ENCODE data around the gene PLXDC2. TPM values are rescaled to one million over a fixed set of nuclear protein-coding genes. Genes with fewer than 3 reads are reported as not detected.

The PLXDC2 gene
- total and polyA plus RNA-seq, 2 donors (not counting 1 experiment from before 2014, with no cell fraction given) = 0.07 TPM

- H3K27ac ChIP-seq (ENCODE audit: low read length in 2 of 2) = no peak overlapping the region
- H4K20me1 ChIP-seq (ENCODE audit: control insufficient read depth, insufficient read depth, low read length, poor library complexity, severe bottlenecking) = no peaks in the 10 kb centered on the region
- ChIA-PET CTCF (no interaction called here), POLR2A (no interaction called here)
- H3K9me3 Mint-ChIP-seq (ENCODE audit: insufficient read depth) = peaks cover 3% of the 10 kb centered on the region
- no peak overlapping the region for H3K9ac ChIP-seq (ENCODE audit: low read length)
- H3K4me3 Mint-ChIP-seq = no peak overlapping the region
- no peaks in the 10 kb centered on the region for H3K27me3 Mint-ChIP-seq
- no peaks in the 10 kb centered on the region for H3K4me1 ChIP-seq (ENCODE audit: control insufficient read depth in 2 of 2, insufficient read depth in 2 of 2, low read length in 2 of 2)
- H3K79me2 ChIP-seq (ENCODE audit: control insufficient read depth, insufficient read depth, low read length) = no peaks in the 10 kb centered on the region
- no peak overlapping the region for H3K27ac Mint-ChIP-seq
- H2AFZ ChIP-seq (ENCODE audit: insufficient read depth, low read depth, low read length, poor library complexity, severe bottlenecking) = no peak overlapping the region
- no peak overlapping the region for H3K4me2 ChIP-seq (replicated peaks; ENCODE audit: low read depth, low read length, poor library complexity, severe bottlenecking)
- WGBS (ENCODE audit: insufficient coverage) = 40% methylated on average over 2 of the region's 6 CpGs
- no peaks in the 10 kb centered on the region for H3K4me1 Mint-ChIP-seq
- H3K9me3 ChIP-seq (ENCODE audit: control extremely low read depth in 1 of 3, control insufficient read depth in 2 of 3, insufficient read depth in 1 of 3, low read length in 2 of 3) = no peaks in the 10 kb centered on the region
- intact Hi-C loops (cut with micrococcal nuclease) = no loop called here
- ATAC-seq (ENCODE audit: low read depth) = no peak
- no peak overlapping the region for H3K4me3 ChIP-seq (ENCODE audit: control extremely low read depth in 1 of 5, extremely low read depth in 1 of 5, insufficient read depth in 1 of 5, low read depth in 2 of 5, low read length in 4 of 5)
- no peaks in the 10 kb centered on the region for H3K36me3 ChIP-seq (replicated peaks in 1 of 2; ENCODE audit: control extremely low read depth in 1 of 2, control insufficient read depth in 1 of 2, extremely low read depth in 1 of 2, insufficient read depth in 2 of 2, low read length in 1 of 2)
- no peak for DNase-seq
- no peak for TF ChIP-seq CTCF (IDR thresholded peaks at IDR 0.05)
- no peak for TF ChIP-seq EZH2 (IDR thresholded peaks at IDR 0.05; ENCODE audit: borderline replicate concordance, insufficient read depth, low read depth, low read length, poor library complexity, severe bottlenecking)
- H3K27me3 ChIP-seq (replicated peaks in 1 of 4; ENCODE audit: control extremely low read depth in 1 of 4, control insufficient read depth in 3 of 4, insufficient read depth in 4 of 4, low read length in 3 of 4) = no peaks in the 10 kb centered on the region
These were observed 33.7 kb upstream of the PLXDC2 start for GRCh38 chr10:19782430-19783089.

DNA sequence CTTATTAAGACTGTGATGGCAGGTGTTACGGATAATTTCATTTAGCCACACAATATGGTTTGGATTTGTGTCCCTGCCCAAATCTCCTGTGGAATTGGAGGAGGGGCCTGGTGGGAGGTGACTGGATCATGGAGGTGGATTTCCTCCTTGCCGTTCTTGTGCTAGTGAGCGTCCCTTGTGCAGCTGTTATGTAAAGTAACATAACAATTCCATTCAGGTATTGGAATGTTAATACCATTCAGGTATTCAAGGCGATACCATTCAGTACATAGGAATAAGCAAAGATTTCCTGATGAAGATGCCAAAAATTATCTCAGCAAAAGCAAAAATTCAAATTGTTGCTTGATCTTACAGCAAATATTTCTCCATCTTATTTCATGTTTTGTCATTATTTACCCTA, 32.5 kb upstream of the PLXDC2 start:
- 100% methylated on average over 1 of the region's 4 CpGs for WGBS (ENCODE audit: insufficient coverage)
- POLR2A ChIA-PET = no interaction called here
- Histone ChIP-seq H2AFZ (ENCODE audit: insufficient read depth, low read depth, low read length, poor library complexity, severe bottlenecking) (no peak overlapping the region), H3K9ac (ENCODE audit: low read length) (no peak overlapping the region), H4K20me1 (ENCODE audit: control insufficient read depth, insufficient read depth, low read length, poor library complexity, severe bottlenecking) (no peaks in the 10 kb centered on the region), H3K36me3 (replicated peaks in 1 of 2; ENCODE audit: control extremely low read depth in 1 of 2, control insufficient read depth in 1 of 2, extremely low read depth in 1 of 2, insufficient read depth in 2 of 2, low read length in 1 of 2) (no peaks in the 10 kb centered on the region), H3K9me3 (ENCODE audit: control extremely low read depth in 1 of 3, control insufficient read depth in 2 of 3, insufficient read depth in 1 of 3, low read length in 2 of 3) (no peaks in the 10 kb centered on the region), H3K79me2 (ENCODE audit: control insufficient read depth, insufficient read depth, low read length) (no peaks in the 10 kb centered on the region), H3K27ac (ENCODE audit: low read length in 2 of 2) (no peak overlapping the region), H3K4me1 (ENCODE audit: control insufficient read depth in 2 of 2, insufficient read depth in 2 of 2, low read length in 2 of 2) (no peaks in the 10 kb centered on the region), H3K27me3 (replicated peaks in 1 of 4; ENCODE audit: control extremely low read depth in 1 of 4, control insufficient read depth in 3 of 4, insufficient read depth in 4 of 4, low read length in 3 of 4) (no peaks in the 10 kb centered on the region), H3K4me3 (ENCODE audit: control extremely low read depth in 1 of 5, extremely low read depth in 1 of 5, insufficient read depth in 1 of 5, low read depth in 2 of 5, low read length in 4 of 5) (no peak overlapping the region), H3K4me2 (replicated peaks; ENCODE audit: low read depth, low read length, poor library complexity, severe bottlenecking) (no peak overlapping the region)
- Mint-ChIP-seq H3K27ac (no peak overlapping the region), H3K4me1 (no peaks in the 10 kb centered on the region), H3K27me3 (no peaks in the 10 kb centered on the region), H3K9me3 (ENCODE audit: insufficient read depth) (peaks cover 1% of the 10 kb centered on the region), H3K4me3 (no peak overlapping the region)
- TF ChIP-seq EZH2 (IDR thresholded peaks at IDR 0.05; ENCODE audit: borderline replicate concordance, insufficient read depth, low read depth, low read length, poor library complexity, severe bottlenecking) = no peak
- TF ChIP-seq CTCF (IDR thresholded peaks at IDR 0.05) = no peak
- no peak for DNase-seq
- CTCF ChIA-PET = no interaction called here
- intact Hi-C loops (cut with micrococcal nuclease) = no loop called here
- no peak for ATAC-seq (ENCODE audit: low read depth)

Measured in B cell (primary cell).